WTC11 (cell line): ENCODE measurements around the gene FGFRL1. TPM values are rescaled to one million over a fixed set of nuclear protein-coding genes. Genes with fewer than 3 reads are reported as not detected.

Experiments
- ATAC-seq: fragments of 200-7000 bp; cut with Tn5 transposase; 2 replicates; pipeline ENCODE4 v1.10.0; 2021; ENCODE audit warnings: mild to moderate bottlenecking, moderate library complexity
- CTCF ChIA-PET: fragments of 300-600 bp; sonication (Branson Sonifier 250); formaldehyde crosslinking; loops from one replicate; lab custom pipeline; 2021; ENCODE audit warnings: antibody characterized with exemption; lab: Charles Lee
- POLR2A ChIA-PET: fragments of 350-600 bp; sonication (Branson Sonifier 250); formaldehyde crosslinking; loops from one replicate; lab custom pipeline; 2021; ENCODE audit warnings: antibody characterized with exemption; lab: Charles Lee
- DNase-seq: peaks from one replicate; pipeline ENCODE4 v3.0.0; 2021; ENCODE audit warnings: low spot score
- H3K27ac Mint-ChIP-seq: 2 replicates; pipeline ENCODE4 v1.8.0; 2021; ENCODE audit warnings: mixed read lengths
- H3K27me3 Mint-ChIP-seq: 2 replicates; pipeline ENCODE4 v1.8.0; 2021; ENCODE audit warnings: low read depth, mild to moderate bottlenecking, moderate library complexity, mixed read lengths
- H3K36me3 Mint-ChIP-seq: 2 replicates; pipeline ENCODE4 v1.8.0; 2021; ENCODE audit warnings: mixed read lengths
- H3K4me1 Mint-ChIP-seq: 2 replicates; pipeline ENCODE4 v1.8.0; 2022; ENCODE audit warnings: mixed read lengths
- H3K4me3 Mint-ChIP-seq: 2 replicates; pipeline ENCODE4 v1.8.0; 2021; ENCODE audit warnings: mild to moderate bottlenecking, moderate library complexity, mixed read lengths
- H3K9me3 Mint-ChIP-seq: 2 replicates; pipeline ENCODE4 v1.8.0; 2021; ENCODE audit warnings: mixed read lengths
- ELF4 ChIP-seq: sonication (generic); formaldehyde crosslinking; IDR thresholded peaks from 2 replicates; pipeline ENCODE4 v1.8.1; 2022; ENCODE audit warnings: low read depth, mild to moderate bottlenecking, moderate library complexity, missing genetic modification reagents
- ETV6 ChIP-seq: sonication (generic); formaldehyde crosslinking; IDR thresholded peaks from 2 replicates; pipeline ENCODE4 v1.8.1; 2022; ENCODE audit warnings: mild to moderate bottlenecking, missing genetic modification reagents
- FOXK1 ChIP-seq: sonication (generic); formaldehyde crosslinking; IDR thresholded peaks from 2 replicates; pipeline ENCODE4 v1.8.0; 2022; ENCODE audit warnings: mild to moderate bottlenecking, moderate library complexity, missing genetic modification reagents
- IRF2 ChIP-seq: sonication (generic); formaldehyde crosslinking; IDR thresholded peaks from 2 replicates; pipeline ENCODE4 v1.8.0; 2022; ENCODE audit warnings: low read depth, missing genetic modification reagents, borderline replicate concordance
- KAT7 ChIP-seq: sonication (generic); formaldehyde crosslinking; IDR thresholded peaks from 2 replicates; pipeline ENCODE4 v1.8.1; 2023; ENCODE audit warnings: missing genetic modification reagents, mild to moderate bottlenecking, borderline replicate concordance
- NR2C2 ChIP-seq: sonication (generic); formaldehyde crosslinking; IDR thresholded peaks from 2 replicates; pipeline ENCODE4 v1.8.0; 2022; ENCODE audit warnings: mild to moderate bottlenecking, missing genetic modification reagents
- PRRX2 ChIP-seq: fragments of 250-450 bp; sonication (Bioruptor Pico); IDR thresholded peaks from 2 replicates; pipeline ENCODE4 v1.8.0; 2021; ENCODE audit warnings: mild to moderate bottlenecking
- RELA ChIP-seq: sonication (generic); formaldehyde crosslinking; IDR thresholded peaks from 2 replicates; pipeline ENCODE4 v1.8.1; 2022; ENCODE audit warnings: missing genetic modification reagents, mild to moderate bottlenecking, borderline replicate concordance
- RORB ChIP-seq: fragments of 250-450 bp; sonication (Bioruptor Pico); IDR thresholded peaks from 2 replicates; pipeline ENCODE4 v1.9.0; 2021; ENCODE audit warnings: mild to moderate bottlenecking
- SMAD4 ChIP-seq: sonication (generic); formaldehyde crosslinking; IDR thresholded peaks from 2 replicates; pipeline ENCODE4 v1.8.0; 2022; ENCODE audit warnings: mild to moderate bottlenecking, missing genetic modification reagents
- ZNF416 ChIP-seq: fragments of 250-450 bp; sonication (Bioruptor Pico); IDR thresholded peaks from 2 replicates; pipeline ENCODE4 v1.9.0; 2021; ENCODE audit warnings: mild to moderate bottlenecking, inconsistent platforms
- total RNA-seq: library from RNA; stranded (reverse); gene quantifications from 3 replicates; pipeline ENCODE4 v1.2.3, GENCODE V29; 2021
- TF ChIP-seq, protein P1 (sequence below): sonication (generic); formaldehyde crosslinking; IDR thresholded peaks from 2 replicates; pipeline ENCODE4 v1.8.0; 2022; ENCODE audit warnings: missing genetic modification reagents
- TF ChIP-seq, protein P2 (sequence below): fragments of 250-450 bp; sonication (Bioruptor Pico); IDR thresholded peaks from 2 replicates; pipeline ENCODE4 v2.1.2; 2022; ENCODE audit warnings: mild to moderate bottlenecking, moderate library complexity
- TF ChIP-seq, protein P3 (sequence below): sonication (generic); formaldehyde crosslinking; IDR thresholded peaks from 2 replicates; pipeline ENCODE4 v1.8.0; 2023; ENCODE audit warnings: missing genetic modification reagents
- TF ChIP-seq, protein P4 (sequence below): fragments of 250-450 bp; sonication (Bioruptor Pico); IDR thresholded peaks from 2 replicates; pipeline ENCODE4 v1.9.0; 2021; ENCODE audit warnings: moderate library complexity, mild to moderate bottlenecking, inconsistent platforms, borderline replicate concordance
- TF ChIP-seq, protein P5 (sequence below): fragments of 250-450 bp; sonication (Bioruptor Pico); IDR thresholded peaks from 2 replicates; pipeline ENCODE4 v1.9.0; 2021; ENCODE audit warnings: mild to moderate bottlenecking

FGFRL1 gene
- total RNA-seq, 1 experiment from 2014 or later = 25.9 TPM

DNA sequence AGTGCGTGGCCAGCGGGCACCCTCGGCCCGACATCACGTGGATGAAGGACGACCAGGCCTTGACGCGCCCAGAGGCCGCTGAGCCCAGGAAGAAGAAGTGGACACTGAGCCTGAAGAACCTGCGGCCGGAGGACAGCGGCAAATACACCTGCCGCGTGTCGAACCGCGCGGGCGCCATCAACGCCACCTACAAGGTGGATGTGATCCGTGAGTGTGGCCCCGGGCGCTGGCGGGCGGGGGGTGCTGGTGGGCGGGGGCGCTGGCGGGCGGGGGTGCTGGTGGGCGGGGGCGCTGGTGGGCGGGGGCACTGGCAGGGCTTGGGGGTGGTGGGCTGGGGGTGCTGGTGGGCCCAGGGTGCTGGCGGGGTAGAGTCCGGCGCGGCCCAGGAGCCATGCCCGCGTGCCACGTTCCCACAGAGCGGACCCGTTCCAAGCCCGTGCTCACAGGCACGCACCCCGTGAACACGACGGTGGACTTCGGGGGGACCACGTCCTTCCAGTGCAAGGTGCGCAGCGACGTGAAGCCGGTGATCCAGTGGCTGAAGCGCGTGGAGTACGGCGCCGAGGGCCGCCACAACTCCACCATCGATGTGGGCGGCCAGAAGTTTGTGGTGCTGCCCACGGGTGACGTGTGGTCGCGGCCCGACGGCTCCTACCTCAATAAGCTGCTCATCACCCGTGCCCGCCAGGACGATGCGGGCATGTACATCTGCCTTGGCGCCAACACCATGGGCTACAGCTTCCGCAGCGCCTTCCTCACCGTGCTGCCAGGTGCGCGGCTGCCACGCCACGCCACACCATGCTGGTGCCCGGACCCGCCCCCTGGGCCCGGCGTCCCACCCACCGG is 12.7 kb downstream of the FGFRL1 start:
- peaks cover 12% of the 10 kb centered on the region for H3K36me3 Mint-ChIP-seq
- TF ChIP-seq, protein P1, sequence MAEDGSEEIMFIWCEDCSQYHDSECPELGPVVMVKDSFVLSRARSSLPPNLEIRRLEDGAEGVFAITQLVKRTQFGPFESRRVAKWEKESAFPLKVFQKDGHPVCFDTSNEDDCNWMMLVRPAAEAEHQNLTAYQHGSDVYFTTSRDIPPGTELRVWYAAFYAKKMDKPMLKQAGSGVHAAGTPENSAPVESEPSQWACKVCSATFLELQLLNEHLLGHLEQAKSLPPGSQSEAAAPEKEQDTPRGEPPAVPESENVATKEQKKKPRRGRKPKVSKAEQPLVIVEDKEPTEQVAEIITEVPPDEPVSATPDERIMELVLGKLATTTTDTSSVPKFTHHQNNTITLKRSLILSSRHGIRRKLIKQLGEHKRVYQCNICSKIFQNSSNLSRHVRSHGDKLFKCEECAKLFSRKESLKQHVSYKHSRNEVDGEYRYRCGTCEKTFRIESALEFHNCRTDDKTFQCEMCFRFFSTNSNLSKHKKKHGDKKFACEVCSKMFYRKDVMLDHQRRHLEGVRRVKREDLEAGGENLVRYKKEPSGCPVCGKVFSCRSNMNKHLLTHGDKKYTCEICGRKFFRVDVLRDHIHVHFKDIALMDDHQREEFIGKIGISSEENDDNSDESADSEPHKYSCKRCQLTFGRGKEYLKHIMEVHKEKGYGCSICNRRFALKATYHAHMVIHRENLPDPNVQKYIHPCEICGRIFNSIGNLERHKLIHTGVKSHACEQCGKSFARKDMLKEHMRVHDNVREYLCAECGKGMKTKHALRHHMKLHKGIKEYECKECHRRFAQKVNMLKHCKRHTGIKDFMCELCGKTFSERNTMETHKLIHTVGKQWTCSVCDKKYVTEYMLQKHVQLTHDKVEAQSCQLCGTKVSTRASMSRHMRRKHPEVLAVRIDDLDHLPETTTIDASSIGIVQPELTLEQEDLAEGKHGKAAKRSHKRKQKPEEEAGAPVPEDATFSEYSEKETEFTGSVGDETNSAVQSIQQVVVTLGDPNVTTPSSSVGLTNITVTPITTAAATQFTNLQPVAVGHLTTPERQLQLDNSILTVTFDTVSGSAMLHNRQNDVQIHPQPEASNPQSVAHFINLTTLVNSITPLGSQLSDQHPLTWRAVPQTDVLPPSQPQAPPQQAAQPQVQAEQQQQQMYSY (CRISPR knock-in tag) = no peak
- TF ChIP-seq NR2C2 (CRISPR knock-in tag) (no peak), IRF2 (CRISPR knock-in tag) (no peak), SMAD4 (CRISPR knock-in tag) (no peak), KAT7 (CRISPR knock-in tag) (no peak), ZNF416 (CRISPR knock-in tag) (no peak), PRRX2 (CRISPR knock-in tag) (no peak), ETV6 (no peak), RORB (CRISPR knock-in tag) (no peak), RELA (CRISPR knock-in tag) (no peak), ELF4 (CRISPR knock-in tag) (no peak)
- TF ChIP-seq, protein P2, sequence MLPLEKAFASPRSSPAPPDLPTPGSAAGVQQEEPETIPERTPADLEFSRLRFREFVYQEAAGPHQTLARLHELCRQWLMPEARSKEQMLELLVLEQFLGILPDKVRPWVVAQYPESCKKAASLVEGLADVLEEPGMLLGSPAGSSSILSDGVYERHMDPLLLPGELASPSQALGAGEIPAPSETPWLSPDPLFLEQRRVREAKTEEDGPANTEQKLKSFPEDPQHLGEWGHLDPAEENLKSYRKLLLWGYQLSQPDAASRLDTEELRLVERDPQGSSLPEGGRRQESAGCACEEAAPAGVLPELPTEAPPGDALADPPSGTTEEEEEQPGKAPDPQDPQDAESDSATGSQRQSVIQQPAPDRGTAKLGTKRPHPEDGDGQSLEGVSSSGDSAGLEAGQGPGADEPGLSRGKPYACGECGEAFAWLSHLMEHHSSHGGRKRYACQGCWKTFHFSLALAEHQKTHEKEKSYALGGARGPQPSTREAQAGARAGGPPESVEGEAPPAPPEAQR (CRISPR knock-in tag) = no peak
- TF ChIP-seq, protein P3, sequence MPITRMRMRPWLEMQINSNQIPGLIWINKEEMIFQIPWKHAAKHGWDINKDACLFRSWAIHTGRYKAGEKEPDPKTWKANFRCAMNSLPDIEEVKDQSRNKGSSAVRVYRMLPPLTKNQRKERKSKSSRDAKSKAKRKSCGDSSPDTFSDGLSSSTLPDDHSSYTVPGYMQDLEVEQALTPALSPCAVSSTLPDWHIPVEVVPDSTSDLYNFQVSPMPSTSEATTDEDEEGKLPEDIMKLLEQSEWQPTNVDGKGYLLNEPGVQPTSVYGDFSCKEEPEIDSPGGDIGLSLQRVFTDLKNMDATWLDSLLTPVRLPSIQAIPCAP = no peak
- TF ChIP-seq, protein P4, sequence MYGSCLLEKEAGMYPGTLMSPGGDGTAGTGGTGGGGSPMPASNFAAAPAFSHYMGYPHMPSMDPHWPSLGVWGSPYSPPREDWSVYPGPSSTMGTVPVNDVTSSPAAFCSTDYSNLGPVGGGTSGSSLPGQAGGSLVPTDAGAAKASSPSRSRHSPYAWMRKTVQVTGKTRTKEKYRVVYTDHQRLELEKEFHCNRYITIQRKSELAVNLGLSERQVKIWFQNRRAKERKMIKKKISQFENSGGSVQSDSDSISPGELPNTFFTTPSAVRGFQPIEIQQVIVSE (CRISPR knock-in tag) = no peak
- CTCF ChIA-PET = no interaction called here
- DNase-seq = no peak
- POLR2A ChIA-PET = no interaction called here
- ATAC-seq = no peak
- no peaks in the 10 kb centered on the region; the same call in 1 of the 2 replicates for H3K4me1 Mint-ChIP-seq
- no peak overlapping the region for H3K27ac Mint-ChIP-seq
- H3K9me3 Mint-ChIP-seq = no peaks in the 10 kb centered on the region
- H3K4me3 Mint-ChIP-seq = no peak overlapping the region
- H3K27me3 Mint-ChIP-seq = no peaks in the 10 kb centered on the region

DNA sequence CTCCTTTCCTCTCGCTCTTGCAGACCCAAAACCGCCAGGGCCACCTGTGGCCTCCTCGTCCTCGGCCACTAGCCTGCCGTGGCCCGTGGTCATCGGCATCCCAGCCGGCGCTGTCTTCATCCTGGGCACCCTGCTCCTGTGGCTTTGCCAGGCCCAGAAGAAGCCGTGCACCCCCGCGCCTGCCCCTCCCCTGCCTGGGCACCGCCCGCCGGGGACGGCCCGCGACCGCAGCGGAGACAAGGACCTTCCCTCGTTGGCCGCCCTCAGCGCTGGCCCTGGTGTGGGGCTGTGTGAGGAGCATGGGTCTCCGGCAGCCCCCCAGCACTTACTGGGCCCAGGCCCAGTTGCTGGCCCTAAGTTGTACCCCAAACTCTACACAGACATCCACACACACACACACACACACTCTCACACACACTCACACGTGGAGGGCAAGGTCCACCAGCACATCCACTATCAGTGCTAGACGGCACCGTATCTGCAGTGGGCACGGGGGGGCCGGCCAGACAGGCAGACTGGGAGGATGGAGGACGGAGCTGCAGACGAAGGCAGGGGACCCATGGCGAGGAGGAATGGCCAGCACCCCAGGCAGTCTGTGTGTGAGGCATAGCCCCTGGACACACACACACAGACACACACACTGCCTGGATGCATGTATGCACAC is 13.6 kb downstream of the FGFRL1 start:
- CTCF ChIA-PET = no interaction called here
- ATAC-seq (no peak), DNase-seq (no peak)
- H3K9me3 Mint-ChIP-seq = no peaks in the 10 kb centered on the region
- POLR2A ChIA-PET = no interaction called here
- H3K4me1 Mint-ChIP-seq = no peaks in the 10 kb centered on the region; the same call in 1 of the 2 replicates
- H3K4me3 Mint-ChIP-seq = no peak overlapping the region
- TF ChIP-seq, protein P5, sequence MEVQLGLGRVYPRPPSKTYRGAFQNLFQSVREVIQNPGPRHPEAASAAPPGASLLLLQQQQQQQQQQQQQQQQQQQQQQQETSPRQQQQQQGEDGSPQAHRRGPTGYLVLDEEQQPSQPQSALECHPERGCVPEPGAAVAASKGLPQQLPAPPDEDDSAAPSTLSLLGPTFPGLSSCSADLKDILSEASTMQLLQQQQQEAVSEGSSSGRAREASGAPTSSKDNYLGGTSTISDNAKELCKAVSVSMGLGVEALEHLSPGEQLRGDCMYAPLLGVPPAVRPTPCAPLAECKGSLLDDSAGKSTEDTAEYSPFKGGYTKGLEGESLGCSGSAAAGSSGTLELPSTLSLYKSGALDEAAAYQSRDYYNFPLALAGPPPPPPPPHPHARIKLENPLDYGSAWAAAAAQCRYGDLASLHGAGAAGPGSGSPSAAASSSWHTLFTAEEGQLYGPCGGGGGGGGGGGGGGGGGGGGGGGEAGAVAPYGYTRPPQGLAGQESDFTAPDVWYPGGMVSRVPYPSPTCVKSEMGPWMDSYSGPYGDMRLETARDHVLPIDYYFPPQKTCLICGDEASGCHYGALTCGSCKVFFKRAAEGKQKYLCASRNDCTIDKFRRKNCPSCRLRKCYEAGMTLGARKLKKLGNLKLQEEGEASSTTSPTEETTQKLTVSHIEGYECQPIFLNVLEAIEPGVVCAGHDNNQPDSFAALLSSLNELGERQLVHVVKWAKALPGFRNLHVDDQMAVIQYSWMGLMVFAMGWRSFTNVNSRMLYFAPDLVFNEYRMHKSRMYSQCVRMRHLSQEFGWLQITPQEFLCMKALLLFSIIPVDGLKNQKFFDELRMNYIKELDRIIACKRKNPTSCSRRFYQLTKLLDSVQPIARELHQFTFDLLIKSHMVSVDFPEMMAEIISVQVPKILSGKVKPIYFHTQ (CRISPR knock-in tag) = no peak
- TF ChIP-seq FOXK1 (CRISPR knock-in tag) = no peak
- no peaks in the 10 kb centered on the region for H3K27me3 Mint-ChIP-seq
- no peak overlapping the region for H3K27ac Mint-ChIP-seq
- H3K36me3 Mint-ChIP-seq = peaks cover 12% of the 10 kb centered on the region
